Measurements from ENCODE around the gene CHRM2.

- TF ChIP-seq EZH2 (IDR thresholded peaks at IDR 0.05; ENCODE audit: borderline replicate concordance, low read depth, low read length, severe bottlenecking) = no peak
- no peak for TF ChIP-seq CTCF (IDR thresholded peaks at IDR 0.05; ENCODE audit: borderline replicate concordance, extremely low read depth, low read length, poor library complexity, severe bottlenecking)
Observed at GRCh38 chr7:136870866-136871487, 2.5 kb downstream of the CHRM2 start.

Data from DND-41 (cell line).